DMS153 treated with DMSO at 0.1 percent for 48 hours (cell line): ENCODE measurements around the gene COMT.

Experiments used
- DNase-seq: peaks from one replicate; lab custom pipeline; 2025; ENCODE audit not compliant: unreplicated experiment; lab: John Stamatoyannopoulos, UW

The COMT gene

GRCh38 chr22:19955241-19956128, 13.9 kb downstream of the COMT start:
- DNase-seq = no peak

GRCh38 chr22:19957445-19957844, 15.9 kb downstream of the COMT start:
- no peak for DNase-seq

GRCh38 chr22:19958083-19959042, 16.8 kb downstream of the COMT start:
- no peak for DNase-seq

GRCh38 chr22:19959043-19959586, 17.5 kb downstream of the COMT start:
- DNase-seq = no peak

- DNase-seq = no peak
These were observed 18.3 kb downstream of the COMT start for GRCh38 chr22:19959587-19960490.

- DNase-seq = no peak
These were observed 19.1 kb downstream of the COMT start for GRCh38 chr22:19960491-19961200.

GRCh38 chr22:19961201-19961580, 19.6 kb downstream of the COMT start:
- DNase-seq = no peak

GRCh38 chr22:19961868-19962245, 20.3 kb downstream of the COMT start:
- no peak for DNase-seq

GRCh38 chr22:19962246-19962908, 20.8 kb downstream of the COMT start:
- DNase-seq = peak; percentile 83

- DNase-seq = peak; percentile 35
These were observed 21.6 kb downstream of the COMT start for GRCh38 chr22:19962909-19963806.

GRCh38 chr22:19963863-19964642, 22.5 kb downstream of the COMT start:
- DNase-seq = no peak

GRCh38 chr22:19964701-19965386, 23.3 kb downstream of the COMT start:
- no peak for DNase-seq

GRCh38 chr22:19965771-19966709, 24.5 kb downstream of the COMT start:
- no peak for DNase-seq

GRCh38 chr22:19966908-19967750, 25.6 kb downstream of the COMT start:
- DNase-seq = no peak

- DNase-seq = no peak
These were observed 26.4 kb downstream of the COMT start for GRCh38 chr22:19967850-19968449.
